GM19452 (cell line): ENCODE results near the gene ZSCAN20.

Experiments used
- ATAC-seq: cut with Tn5 transposase; IDR thresholded peaks from one replicate; pipeline ENCODE4 v1.9.1; 2021; ENCODE audit not compliant: unreplicated experiment

Gene ZSCAN20

GRCh38 chr1:33443080-33443704 lies 29.3 kb upstream of the ZSCAN20 start:
- ATAC-seq: no peak

GRCh38 chr1:33443705-33444180 lies 28.7 kb upstream of the ZSCAN20 start:
- ATAC-seq: no peak

- no peak for ATAC-seq
Observed at GRCh38 chr1:33445108-33445507, 27.3 kb upstream of the ZSCAN20 start.

- ATAC-seq: no peak
Observed at GRCh38 chr1:33446590-33446989, 25.9 kb upstream of the ZSCAN20 start.

- ATAC-seq: no peak
Observed at GRCh38 chr1:33454646-33455282, 17.7 kb upstream of the ZSCAN20 start.

- ATAC-seq: no peak
Observed at GRCh38 chr1:33455539-33456501, 16.6 kb upstream of the ZSCAN20 start.

- ATAC-seq: no peak
Observed at GRCh38 chr1:33456502-33456886, 16.0 kb upstream of the ZSCAN20 start.

- ATAC-seq: no peak
Observed at GRCh38 chr1:33459691-33460090, 12.8 kb upstream of the ZSCAN20 start.

GRCh38 chr1:33460144-33460543 lies 12.3 kb upstream of the ZSCAN20 start:
- ATAC-seq: no peak

GRCh38 chr1:33460947-33461629 lies 11.4 kb upstream of the ZSCAN20 start:
- peak; percentile 67 for ATAC-seq

GRCh38 chr1:33462405-33463164 lies 9.9 kb upstream of the ZSCAN20 start:
- ATAC-seq: no peak

GRCh38 chr1:33464552-33464951 lies 7.9 kb upstream of the ZSCAN20 start:
- ATAC-seq: no peak

- no peak for ATAC-seq
Observed at GRCh38 chr1:33465316-33465715, 7.1 kb upstream of the ZSCAN20 start.

- ATAC-seq: no peak
Observed at GRCh38 chr1:33466159-33466558, 6.3 kb upstream of the ZSCAN20 start.

GRCh38 chr1:33468011-33468410 lies 4.4 kb upstream of the ZSCAN20 start:
- no peak for ATAC-seq

- ATAC-seq: no peak
Observed at GRCh38 chr1:33468531-33468930, 3.9 kb upstream of the ZSCAN20 start.

- no peak for ATAC-seq
Observed at GRCh38 chr1:33468967-33469366, 3.5 kb upstream of the ZSCAN20 start.

GRCh38 chr1:33469691-33470090 lies 2.8 kb upstream of the ZSCAN20 start:
- no peak for ATAC-seq

GRCh38 chr1:33470495-33471012 lies 1.9 kb upstream of the ZSCAN20 start:
- ATAC-seq: no peak

- ATAC-seq: no peak
Observed at GRCh38 chr1:33471416-33471815, 1.0 kb upstream of the ZSCAN20 start.
